AG09319 (cell line): ENCODE data around the gene ARID4B.

Source experiments
- DNase-seq: peaks from one replicate; pipeline ENCODE4 v3.0.0-alpha.2; 2010; ENCODE audit warnings: low read depth; ENCODE audit errors: extremely low read depth
- CTCF ChIP-seq: IDR thresholded peaks from 2 replicates; pipeline ENCODE4 v1.5.1; 2011; ENCODE audit warnings: low read depth, mild to moderate bottlenecking, inconsistent platforms, low read length, moderate library complexity

The ARID4B gene

GRCh38 chr1:235296729-235297128 is 31.2 kb downstream of the ARID4B start:
- no peak for TF ChIP-seq CTCF
- no peak for DNase-seq

- no peak for TF ChIP-seq CTCF
- no peak for DNase-seq
These were observed 32.1 kb downstream of the ARID4B start for GRCh38 chr1:235295902-235296350.

GRCh38 chr1:235293322-235293942 is 34.5 kb downstream of the ARID4B start:
- no peak for DNase-seq
- TF ChIP-seq CTCF = no peak

- no peak for DNase-seq
- no peak for TF ChIP-seq CTCF
These were observed 35.2 kb downstream of the ARID4B start for GRCh38 chr1:235292790-235293189.

- no peak for TF ChIP-seq CTCF
- DNase-seq = no peak
These were observed 36.3 kb downstream of the ARID4B start for GRCh38 chr1:235291599-235292091.

GRCh38 chr1:235290740-235291502 is 37.1 kb downstream of the ARID4B start:
- DNase-seq = no peak

More at GRCh38 chr1:235290740-235291502, 37.1 kb downstream of the ARID4B start:
- TF ChIP-seq CTCF = no peak
